GM19043 (cell line): ENCODE results near the gene RNFT1.
"Not testable (repeated sequence)": the region's sequence is repeated elsewhere in the genome, so short reads cannot be mapped to it uniquely, and the experiment has no call there.

Experiments used
- ATAC-seq: cut with Tn5 transposase; IDR thresholded peaks from one replicate; pipeline ENCODE4 v1.9.1; 2021; ENCODE audit warnings: low read depth; ENCODE audit not compliant: unreplicated experiment

The RNFT1 gene, protein sequence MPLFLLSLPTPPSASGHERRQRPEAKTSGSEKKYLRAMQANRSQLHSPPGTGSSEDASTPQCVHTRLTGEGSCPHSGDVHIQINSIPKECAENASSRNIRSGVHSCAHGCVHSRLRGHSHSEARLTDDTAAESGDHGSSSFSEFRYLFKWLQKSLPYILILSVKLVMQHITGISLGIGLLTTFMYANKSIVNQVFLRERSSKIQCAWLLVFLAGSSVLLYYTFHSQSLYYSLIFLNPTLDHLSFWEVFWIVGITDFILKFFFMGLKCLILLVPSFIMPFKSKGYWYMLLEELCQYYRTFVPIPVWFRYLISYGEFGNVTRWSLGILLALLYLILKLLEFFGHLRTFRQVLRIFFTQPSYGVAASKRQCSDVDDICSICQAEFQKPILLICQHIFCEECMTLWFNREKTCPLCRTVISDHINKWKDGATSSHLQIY

DNA sequence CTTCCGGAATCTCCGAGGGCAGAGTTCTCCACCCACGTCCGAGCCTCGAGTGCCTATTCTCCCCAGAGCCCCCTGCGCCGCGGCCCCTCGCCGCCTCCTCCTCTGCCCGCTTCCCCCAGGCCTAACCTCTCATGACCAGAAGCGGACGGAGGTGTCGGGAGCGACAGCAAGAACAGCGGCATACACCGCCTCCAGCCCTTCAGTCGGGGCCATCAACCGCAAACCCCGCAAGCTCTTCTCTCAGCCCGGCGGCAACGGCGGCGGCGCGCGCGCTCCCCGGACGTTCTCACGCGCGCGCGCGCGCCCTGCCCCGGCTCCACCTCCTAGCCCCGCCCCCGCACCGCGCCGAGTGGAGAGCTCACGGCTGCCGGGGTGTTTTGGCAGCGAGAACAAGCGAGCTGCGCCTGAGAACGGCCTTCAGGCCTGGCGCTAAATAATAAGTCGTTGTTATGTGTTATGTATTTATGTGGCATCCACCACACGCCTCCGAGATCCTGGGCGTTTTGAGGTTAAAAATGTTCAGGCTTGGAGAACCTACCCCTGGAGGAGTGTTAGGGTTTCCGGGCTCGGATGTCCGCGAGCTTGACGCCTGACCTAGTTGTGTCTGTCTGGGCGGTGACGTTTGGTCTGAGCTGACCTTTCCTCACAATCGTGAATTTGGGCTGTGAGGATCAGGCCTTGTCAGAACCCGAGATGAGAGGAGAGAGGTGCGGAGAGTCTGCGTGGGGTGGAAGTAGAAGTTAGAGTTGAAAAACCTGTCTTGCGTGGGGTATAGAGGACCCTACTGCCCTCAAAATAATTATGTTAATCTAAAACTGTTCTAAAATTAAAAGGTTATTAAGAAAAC lies at the start of gene RNFT1:
RNFT1 (minus strand) TSS at position 259 of the 847 bp plus-strand sequence; CDS start at position 182, 77 bp downstream.
- peak; percentile 75 for ATAC-seq

DNA sequence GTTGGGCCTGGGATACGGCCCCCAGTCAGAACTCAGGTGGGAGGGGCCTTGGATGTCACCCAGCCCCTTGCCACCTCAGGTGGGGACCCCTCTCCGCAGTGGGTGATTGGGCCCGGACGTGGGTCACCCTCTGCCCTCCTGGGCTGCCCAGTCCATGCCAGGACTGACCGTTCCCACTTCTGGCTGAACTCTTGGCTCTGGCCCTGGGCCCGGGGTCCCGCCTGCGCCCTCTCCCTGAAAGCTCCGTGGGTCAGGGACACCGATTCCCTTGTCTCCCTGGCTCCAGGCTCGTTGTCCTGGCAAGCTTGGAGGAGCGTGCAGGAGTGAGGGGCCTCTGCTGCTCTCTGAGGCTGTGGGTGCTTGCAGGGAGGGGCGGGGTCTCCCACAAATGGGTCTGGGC lies 44.8 kb upstream of the RNFT1 start:
- not testable (repeated sequence) for ATAC-seq

DNA sequence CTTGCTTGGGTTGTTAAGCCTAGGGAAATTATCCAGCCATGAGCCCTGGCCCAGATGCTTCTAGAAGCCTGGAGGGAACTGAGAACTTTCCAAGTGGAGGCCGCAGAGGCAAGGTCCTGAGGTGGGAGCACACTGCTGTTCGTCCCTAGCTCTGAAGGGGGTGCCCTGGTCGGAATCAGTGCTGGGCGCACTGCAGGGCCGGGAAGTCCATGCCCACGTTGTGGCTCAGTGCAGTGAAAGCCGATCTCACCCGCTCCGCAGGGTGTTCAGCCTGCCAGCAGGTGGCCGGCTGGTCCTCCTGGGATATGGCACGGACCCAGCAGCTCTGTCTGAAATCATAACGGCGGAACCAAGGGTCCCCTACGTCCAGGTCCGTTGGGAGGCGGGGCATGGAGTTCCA lies 43.8 kb upstream of the RNFT1 start:
- not testable (repeated sequence) for ATAC-seq

DNA sequence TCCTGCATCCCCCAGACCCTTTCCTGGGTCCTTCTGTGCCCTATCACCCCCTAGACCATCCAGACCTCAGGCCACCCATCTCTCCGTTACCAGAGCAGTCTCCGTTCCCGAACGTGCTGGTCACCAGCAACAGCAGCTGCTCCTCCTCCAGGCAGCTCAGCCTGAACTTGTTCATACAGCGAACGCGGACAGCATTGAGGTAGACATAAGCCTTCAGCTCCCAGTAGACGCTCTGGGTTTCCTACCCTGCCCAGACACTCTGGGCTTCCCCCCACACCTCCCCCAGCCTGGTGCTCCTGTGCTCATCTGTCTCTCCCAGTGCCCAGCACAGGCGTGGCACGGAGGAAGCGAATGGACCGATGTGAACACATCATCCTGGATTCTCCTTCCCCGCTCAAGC lies 41.6 kb upstream of the RNFT1 start:
- no peak for ATAC-seq

DNA sequence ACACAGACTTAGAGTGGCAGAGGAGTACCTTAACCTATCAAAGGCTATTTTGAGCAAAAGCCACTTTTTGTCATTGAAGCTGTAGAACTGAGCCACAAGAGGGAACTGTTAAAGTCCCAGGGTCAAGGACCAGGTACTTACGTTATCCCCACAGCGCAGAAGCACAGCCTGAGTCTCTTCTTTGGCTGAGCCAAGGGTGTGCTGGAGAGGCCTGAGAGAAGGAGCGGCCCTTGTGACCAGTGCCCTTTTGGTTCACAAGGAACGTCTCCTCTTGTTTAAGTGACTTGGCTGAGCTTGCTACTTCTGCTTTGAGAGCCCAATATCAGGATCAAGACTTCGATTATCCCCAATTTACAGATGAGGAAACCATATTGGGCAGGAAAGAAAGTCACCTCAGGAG lies 40.0 kb upstream of the RNFT1 start:
- ATAC-seq: not testable (repeated sequence)

DNA sequence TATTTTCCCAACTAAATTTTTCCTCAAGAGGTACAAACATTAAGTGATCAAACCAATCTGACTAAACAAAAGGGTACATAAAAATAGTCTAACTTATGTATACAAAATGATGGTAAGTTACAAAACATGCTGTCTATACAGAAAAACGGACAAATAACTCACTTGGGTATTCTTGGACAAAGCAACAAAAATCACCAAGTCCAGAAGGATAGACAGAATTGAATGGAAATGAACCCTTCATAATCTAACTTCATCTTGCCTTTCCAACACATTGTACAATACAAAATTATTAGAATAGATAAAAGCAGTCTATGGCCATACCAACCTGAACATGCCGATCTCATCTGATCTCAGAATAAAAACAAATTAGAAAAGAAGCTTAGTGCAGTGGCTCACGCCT lies 37.9 kb upstream of the RNFT1 start:
- not testable (repeated sequence) for ATAC-seq

DNA sequence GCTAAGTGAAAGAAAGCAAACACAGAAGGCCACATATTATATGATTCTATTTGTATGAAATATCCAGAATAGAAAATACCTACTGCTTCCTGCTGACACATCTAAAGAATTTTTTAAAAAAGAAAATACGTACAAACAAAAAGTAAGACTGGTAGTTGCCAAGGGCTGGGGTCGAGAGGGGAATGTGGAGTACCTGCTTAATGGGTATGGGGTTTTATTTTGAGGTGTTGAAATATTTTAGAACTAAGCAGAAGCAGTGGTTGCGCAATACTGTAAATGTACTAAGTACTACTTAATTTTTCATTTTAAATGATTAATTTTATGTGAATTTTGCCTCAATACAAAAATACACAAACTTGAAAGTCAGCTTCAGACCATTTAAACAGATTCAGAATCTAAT lies 32.1 kb upstream of the RNFT1 start:
- not testable (repeated sequence) for ATAC-seq

DNA sequence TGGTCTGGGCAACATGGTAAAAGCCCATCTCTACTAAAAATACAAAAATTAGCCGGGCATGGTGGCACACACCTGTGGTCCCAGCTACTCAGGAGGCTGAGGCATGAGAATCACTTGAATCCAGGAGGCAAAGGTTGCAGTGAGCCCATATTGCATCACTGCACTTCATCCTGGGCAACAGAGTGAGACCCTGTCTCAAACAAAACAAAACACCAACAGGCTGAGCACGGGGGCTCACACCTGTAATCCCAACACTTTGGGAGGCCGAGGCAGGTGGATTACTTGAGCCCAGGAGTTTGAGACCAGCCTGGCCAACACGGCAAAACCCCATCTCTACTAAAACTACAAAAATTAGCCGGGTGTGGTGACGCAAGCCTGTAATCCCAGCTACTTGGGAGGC lies 10.6 kb upstream of the RNFT1 start:
- not testable (repeated sequence) for ATAC-seq

DNA sequence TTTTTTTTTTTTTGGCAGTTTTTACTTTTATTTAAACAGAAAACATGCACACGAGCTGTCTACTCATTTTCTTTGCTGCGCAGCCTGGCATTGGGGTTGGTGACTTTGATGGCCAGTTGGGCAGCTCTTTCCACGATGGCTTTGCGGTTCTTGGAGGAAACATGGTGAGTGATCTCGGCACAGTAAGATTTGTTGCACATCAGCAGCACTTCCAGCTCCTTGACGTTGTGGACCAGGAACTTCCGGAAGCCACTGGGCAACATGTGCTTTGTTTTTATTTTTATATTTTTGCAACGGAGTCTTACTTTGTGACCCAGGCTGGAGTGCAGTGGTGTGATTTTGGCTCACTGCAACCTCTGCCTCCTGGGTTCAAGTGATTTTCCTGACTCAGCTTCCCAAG lies 8.9 kb upstream of the RNFT1 start:
- not testable (repeated sequence) for ATAC-seq

DNA sequence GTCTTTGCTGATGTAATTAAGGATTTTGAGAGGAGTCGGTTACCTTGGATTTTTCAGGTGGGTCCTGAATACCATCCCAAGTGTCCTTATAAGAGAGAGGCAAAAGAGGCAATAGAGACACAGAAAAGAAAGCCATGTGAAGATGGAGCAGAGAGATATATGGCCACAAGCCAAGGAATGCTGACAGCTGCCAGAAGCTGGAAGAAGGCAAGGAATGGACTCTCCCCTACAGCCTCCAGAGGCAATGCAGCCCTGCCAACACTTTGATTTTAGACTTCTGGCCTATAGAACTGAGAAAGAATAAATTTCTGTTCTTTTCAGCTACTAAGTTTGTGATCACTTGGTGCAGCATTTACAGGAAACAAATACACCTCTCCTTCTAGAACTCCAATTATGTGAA lies 8.2 kb upstream of the RNFT1 start:
- ATAC-seq: no peak

DNA sequence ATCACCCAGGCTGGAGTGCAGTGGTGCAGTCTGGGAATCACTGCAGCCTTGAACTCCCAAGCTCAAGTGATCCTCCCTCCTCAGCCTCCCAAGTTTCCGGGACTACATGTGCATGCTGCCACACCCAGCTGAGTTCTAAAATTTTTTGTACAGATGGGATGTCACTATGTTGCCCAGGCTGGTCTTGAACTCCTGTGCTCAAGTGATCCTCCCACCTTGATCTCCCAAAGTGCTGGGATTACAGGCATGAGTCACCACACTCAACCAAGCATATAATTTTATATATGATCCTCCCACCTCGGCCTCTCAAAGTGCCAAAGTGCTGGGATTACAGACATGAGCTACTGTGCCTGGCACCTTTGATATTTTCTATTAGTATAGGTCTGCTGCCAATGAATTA lies 7.2 kb upstream of the RNFT1 start:
- ATAC-seq: not testable (repeated sequence)

DNA sequence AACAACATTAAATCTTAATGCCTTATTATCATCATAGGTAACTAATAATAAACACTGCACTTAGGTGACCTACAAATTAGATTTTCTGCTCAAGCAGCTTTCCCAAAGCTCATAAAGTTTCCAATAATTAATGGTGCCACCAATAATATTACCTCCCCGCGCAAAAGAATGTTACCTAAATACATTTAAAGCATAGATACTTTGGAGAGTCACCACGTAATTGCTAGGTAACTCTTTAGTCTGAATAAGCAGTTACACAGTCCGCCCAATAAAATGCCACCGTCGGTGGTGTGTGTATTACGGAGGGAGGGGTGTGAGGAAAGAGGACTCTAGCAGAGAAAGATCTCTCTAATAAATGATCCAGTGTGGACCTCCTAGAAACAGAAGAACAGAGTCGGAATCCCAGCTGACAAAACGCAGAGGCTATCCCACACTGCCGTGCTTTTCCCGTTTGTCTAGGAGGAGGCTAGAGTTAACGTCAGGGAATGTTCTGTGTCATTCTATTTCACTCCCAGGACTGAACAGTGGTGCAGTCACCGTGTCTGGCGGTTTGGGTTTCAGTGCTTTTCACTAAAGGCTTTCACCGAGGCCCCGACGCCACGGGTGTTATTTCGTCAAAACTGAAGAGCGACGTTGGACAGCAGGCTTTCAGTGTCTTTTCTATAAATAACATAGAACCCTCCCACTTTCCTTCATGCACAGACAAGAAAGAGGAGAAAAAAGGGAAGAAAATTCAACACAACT lies 630 bp downstream of the RNFT1 start:
- ATAC-seq: no peak

DNA sequence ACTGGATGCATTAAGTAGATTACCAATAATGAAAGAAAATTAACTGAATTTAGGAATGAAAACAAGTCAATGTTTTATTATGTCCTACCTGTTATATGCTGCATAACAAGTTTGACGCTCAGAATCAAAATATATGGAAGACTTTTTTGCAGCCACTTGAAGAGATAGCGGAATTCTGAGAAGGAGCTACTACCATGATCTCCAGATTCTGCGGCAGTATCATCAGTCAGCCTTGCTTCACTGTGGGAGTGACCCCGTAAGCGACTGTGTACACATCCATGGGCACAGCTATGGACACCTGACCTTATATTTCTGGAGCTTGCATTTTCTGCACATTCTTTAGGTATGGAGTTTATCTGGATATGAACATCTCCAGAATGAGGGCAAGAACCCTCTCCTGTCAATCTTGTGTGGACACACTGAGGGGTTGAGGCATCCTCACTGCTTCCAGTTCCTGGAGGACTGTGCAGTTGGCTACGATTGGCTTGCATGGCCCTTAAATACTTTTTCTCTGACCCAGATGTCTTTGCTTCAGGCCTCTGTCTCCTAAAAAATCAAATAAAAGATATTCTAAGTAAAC lies 1.7 kb downstream of the RNFT1 start:
- ATAC-seq: no peak

DNA sequence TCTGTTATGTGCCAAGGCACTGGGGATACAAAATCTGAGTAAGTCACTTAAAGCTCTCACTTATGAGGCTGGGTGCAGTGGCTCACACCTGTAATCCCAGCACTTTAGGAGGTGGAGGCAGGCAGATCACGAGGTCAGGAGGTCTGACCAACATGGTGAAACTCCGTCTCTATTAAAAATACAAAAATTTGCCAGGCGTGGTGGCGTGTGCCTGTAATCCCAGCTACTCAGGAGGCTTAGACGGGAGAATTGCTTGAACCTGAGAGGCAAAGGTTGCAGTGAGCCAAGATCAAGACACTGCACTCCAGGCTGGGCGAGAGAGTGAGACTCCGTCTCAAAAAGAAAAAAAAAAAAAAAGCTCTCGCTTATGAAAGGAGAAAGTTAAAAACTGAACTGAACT lies 5.0 kb downstream of the RNFT1 start:
- not testable (repeated sequence) for ATAC-seq

DNA sequence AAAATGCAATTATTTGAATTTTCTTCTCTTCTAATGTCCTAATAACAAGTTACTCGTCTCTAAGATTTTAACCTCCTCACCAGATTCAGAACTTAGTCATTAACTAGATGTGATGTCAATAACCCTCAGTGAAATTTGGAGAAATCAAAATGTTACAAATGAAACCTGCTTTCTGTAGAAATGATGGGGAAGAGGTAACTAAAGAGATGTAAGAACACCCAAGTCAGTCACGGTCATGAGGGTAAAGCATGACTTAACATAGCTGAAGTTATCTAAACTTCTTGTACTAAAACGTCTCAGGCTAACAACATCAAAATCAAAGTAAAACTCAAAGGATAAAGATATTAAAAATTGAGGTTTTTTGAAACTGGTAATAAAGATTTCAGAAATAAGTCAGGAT lies 9.7 kb downstream of the RNFT1 start:
- ATAC-seq: no peak

DNA sequence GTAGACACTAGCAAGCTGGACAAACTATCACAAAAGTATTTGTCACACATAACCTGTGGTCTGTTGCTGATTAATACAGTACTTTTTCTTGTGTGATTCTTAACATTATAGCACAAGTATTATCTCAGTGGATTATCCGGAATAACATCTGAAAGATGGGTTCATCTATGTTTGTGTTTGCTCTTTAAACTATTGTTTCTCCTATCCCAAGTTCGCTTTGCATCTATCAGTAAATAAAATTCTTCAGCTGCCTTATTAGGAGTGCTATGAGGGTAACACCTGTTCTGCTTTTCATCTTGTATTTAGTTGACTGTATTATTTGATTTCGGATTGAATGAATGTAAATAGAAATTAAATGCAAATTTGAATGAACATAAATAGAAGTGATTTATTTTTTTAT lies 14.5 kb downstream of the RNFT1 start:
- no peak for ATAC-seq

DNA sequence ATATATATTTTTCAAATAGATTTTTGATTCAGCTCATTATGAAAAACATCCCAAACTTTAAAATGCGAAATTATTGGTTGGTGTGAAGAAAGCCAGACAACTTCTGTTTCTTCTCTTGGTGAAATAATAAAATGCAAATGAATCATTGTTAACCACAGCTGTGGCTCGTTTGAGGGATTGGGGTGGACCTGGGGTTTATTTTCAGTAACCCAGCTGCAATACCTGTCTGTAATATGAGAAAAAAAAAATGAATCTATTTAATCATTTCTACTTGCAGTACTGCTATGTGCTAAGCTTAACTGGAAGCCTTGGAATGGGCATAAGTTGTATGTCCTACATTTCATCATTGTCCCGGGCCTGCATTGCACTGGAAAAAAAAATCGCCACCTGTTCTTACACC lies 17.2 kb downstream of the RNFT1 start:
- not testable (repeated sequence) for ATAC-seq

DNA sequence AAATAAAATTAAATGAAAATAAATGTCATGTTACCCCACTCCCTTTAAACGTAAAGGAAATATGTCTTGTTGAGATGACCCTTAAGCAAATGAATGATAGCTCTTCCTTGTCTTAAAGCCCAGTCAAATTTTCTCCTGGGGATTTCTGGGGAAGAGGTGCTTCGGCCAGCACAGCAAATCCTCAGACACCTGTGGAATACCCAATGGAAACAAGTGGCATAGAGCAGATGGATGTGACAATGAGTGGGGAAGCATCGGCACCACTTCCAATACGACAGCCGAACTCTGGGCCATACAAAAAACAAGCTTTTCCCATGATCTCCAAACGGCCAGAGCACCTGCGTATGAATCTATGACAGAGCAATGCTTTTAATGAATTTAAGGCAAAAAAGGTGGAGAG lies 18.1 kb downstream of the RNFT1 start:
- ATAC-seq: not testable (repeated sequence)

DNA sequence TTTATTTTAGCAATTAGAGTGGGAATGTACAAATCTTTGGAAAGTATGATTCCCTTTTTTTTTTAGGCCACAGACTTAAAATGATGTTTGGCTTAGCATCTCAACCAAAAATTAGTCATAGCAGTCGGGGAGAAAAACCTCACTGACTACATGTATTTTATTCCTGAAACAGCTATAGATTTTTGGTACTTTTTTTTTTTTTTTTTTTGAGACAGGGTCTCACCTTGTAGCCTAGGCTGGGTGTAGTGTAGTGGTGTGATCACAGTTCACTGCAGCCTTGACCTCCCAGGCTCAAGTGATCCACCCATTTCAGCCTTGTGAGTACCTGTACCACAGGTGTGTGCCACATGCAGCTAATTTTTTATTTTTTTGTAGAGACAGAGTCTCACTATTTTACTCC lies 23.4 kb downstream of the RNFT1 start:
- no peak for ATAC-seq

DNA sequence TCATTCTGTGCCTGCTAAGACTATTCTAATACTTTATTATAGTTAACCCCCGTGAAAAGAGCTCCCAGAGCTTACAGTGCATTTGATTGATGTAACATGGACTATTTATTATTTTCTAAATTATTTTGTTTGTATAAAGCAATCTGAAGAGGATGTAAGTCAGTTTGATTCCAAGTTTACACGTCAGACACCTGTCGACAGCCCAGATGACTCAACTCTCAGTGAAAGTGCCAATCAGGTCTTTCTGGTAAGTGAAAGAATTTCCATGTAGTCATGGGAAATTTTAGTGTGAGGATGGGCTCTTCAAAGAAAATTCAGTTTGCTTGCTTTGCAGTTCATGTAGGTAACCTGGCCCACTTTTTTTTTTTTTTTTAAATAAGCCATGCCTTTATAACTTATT lies 23.8 kb downstream of the RNFT1 start:
- ATAC-seq: not testable (repeated sequence)
